AG04449 (cell line): ENCODE data around the gene GLB1L3.
"Not testable (repeated sequence)": the region's sequence is repeated elsewhere in the genome, so short reads cannot be mapped to it uniquely, and the experiment has no call there.

Experiments used
- CTCF ChIA-PET: fragments of 350-600 bp; formaldehyde crosslinking; extraction: SDS; loops from one replicate; lab custom pipeline; 2021; ENCODE audit warnings: antibody characterized with exemption; lab: Yijun Ruan, JAX
- POLR2A ChIA-PET: fragments of 400-600, 350-600 bp; formaldehyde crosslinking; extraction: SDS; loops from one replicate; lab custom pipeline; 2020; ENCODE audit warnings: antibody characterized with exemption, inconsistent platforms; lab: Yijun Ruan, JAX
- DNase-seq: peaks from one replicate; pipeline ENCODE4 v3.0.0-alpha.2; 2010; ENCODE audit warnings: low read depth, low spot score
- H3K4me3 ChIP-seq: 2 replicates; pipeline ENCODE4 v1.5.1; 2011; ENCODE audit warnings: low read depth, mild to moderate bottlenecking, control low read depth, low read length
- CTCF ChIP-seq: IDR thresholded peaks from one replicate; pipeline ENCODE4 v1.5.1; 2011; ENCODE audit warnings: mild to moderate bottlenecking, moderate library complexity, low read length, control low read depth, inconsistent platforms; ENCODE audit not compliant: insufficient read depth; ENCODE audit errors: missing control alignments

Gene GLB1L3

GRCh38 chr11:134282121-134283045 is 6.2 kb downstream of the GLB1L3 start:
- CTCF ChIA-PET, result no interaction called here
- DNase-seq, result no peak
- TF ChIP-seq CTCF, result no peak

GRCh38 chr11:134283461-134284230 is 7.5 kb downstream of the GLB1L3 start:
- no peak for TF ChIP-seq CTCF
- CTCF ChIA-PET, result no interaction called here
- no peak overlapping the region for H3K4me3 ChIP-seq
- DNase-seq, result no peak
- POLR2A ChIA-PET, result no interaction called here

More at GRCh38 chr11:134282121-134283045, 6.2 kb downstream of the GLB1L3 start:
- POLR2A ChIA-PET, result no interaction called here
- H3K4me3 ChIP-seq, result no peak overlapping the region

DNA sequence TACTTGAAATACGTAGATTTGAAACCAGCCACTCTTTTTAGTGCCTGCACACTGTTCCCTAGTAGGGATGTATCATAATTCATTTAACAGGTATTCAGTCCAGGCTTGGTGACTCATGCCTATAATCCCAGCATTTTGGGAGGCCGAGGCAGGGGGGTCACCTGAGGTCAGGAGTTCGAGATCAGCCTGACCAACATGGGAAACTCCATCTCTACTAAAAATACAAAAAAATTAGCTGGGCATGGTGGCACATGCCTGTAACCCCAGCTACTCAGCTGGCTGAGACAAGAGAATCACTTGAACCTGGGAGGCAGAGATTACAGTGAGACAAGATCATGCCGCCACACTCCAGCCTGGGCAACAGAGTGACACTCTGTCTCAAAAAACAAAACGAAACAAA is 8.2 kb downstream of the GLB1L3 start:
- DNase-seq, CTCF ChIA-PET, POLR2A ChIA-PET, H3K4me3 ChIP-seq: not testable (repeated sequence)

DNA sequence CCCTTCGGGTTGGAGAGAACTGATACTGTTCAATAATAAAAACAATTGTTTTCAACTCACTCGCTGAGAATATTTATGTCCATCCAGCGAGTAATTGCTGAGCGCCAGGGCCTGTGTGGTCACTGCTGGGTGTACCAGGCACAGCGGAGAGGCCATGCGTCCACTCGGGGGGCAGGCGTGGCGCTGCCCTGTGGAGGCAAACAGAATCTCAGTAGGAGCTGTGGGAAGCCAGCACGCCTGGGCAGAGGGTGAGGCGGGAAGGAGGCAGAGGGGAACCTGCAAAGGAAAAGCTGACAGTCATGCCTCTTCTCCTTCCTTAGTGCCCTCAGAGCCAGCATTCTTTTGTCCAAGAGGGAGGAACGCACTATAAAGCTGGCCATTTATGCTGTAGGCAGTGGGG is 11.4 kb downstream of the GLB1L3 start:
- no peak overlapping the region for H3K4me3 ChIP-seq
- ChIA-PET POLR2A (no interaction called here), CTCF (interaction anchor here (0.8 kb wide), 1 partner anchor 14 kb away, joined by 3 read pairs; no protein-coding TSS in a partner anchor)

GRCh38 chr11:134288486-134288885 is 12.3 kb downstream of the GLB1L3 start:
- no peak for DNase-seq
- no peak overlapping the region for H3K4me3 ChIP-seq
- CTCF ChIA-PET, result interaction anchor here (0.8 kb wide), 1 partner anchor 15 kb away, joined by 3 read pairs; no protein-coding TSS in a partner anchor
- TF ChIP-seq CTCF, result no peak
- POLR2A ChIA-PET, result no interaction called here

More for the DNA sequence above, 11.4 kb downstream of the GLB1L3 start:
- DNase-seq, result no peak
- TF ChIP-seq CTCF, result no peak

- CTCF ChIA-PET, result no interaction called here
- no peak overlapping the region for H3K4me3 ChIP-seq
- POLR2A ChIA-PET, result no interaction called here
- DNase-seq, result no peak
- TF ChIP-seq CTCF, result no peak
Measured at GRCh38 chr11:134289167-134289566, 13.0 kb downstream of the GLB1L3 start.
